IPS-NIHi7 (cell line): Measurements from ENCODE around the gene ATP6AP1.
A peak's percentile ranks its signal among the peaks of the same experiment; 100 is the strongest.

Source experiments
- DNase-seq: peaks from one replicate; pipeline ENCODE4 v3.0.0; 2012; ENCODE audit warnings: mixed read lengths; ENCODE audit errors: extremely low spot score

The ATP6AP1 gene

GRCh38 chrX:154448484-154448883 is 20.0 kb downstream of the ATP6AP1 start:
- DNase-seq, result no peak

- DNase-seq, result no peak
These were observed 21.1 kb downstream of the ATP6AP1 start for GRCh38 chrX:154449618-154450017.

- no peak for DNase-seq
These were observed 21.8 kb downstream of the ATP6AP1 start for GRCh38 chrX:154450312-154450711.

- no peak for DNase-seq
These were observed 24.3 kb downstream of the ATP6AP1 start for GRCh38 chrX:154452823-154453222.

- peak; percentile 81 for DNase-seq
These were observed 29.1 kb downstream of the ATP6AP1 start for GRCh38 chrX:154457491-154458115.

- peak; percentile 60 for DNase-seq
These were observed 29.9 kb downstream of the ATP6AP1 start, which contains the start of gene PLXNA3 for GRCh38 chrX:154458116-154458953. Gene PLXNA3, plus strand, starts transcription at chrX:154458281. Its CDS starts 1,903 bp downstream, at chrX:154460184.

GRCh38 chrX:154458954-154459778 is 30.7 kb downstream of the ATP6AP1 start:
- DNase-seq, result no peak

GRCh38 chrX:154459832-154460231 is 31.4 kb downstream of the ATP6AP1 start:
- no peak for DNase-seq

- no peak for DNase-seq
These were observed 31.8 kb downstream of the ATP6AP1 start for GRCh38 chrX:154460326-154460725.

GRCh38 chrX:154462396-154462795 is 33.9 kb downstream of the ATP6AP1 start:
- no peak for DNase-seq

GRCh38 chrX:154463611-154464220 is 35.2 kb downstream of the ATP6AP1 start:
- DNase-seq, result no peak

- no peak for DNase-seq
These were observed 36.4 kb downstream of the ATP6AP1 start for GRCh38 chrX:154464806-154465365.

- no peak for DNase-seq
These were observed 37.1 kb downstream of the ATP6AP1 start for GRCh38 chrX:154465601-154466000.

- no peak for DNase-seq
These were observed 37.6 kb downstream of the ATP6AP1 start for GRCh38 chrX:154466036-154466435.

- DNase-seq, result no peak
These were observed 38.4 kb downstream of the ATP6AP1 start for GRCh38 chrX:154466907-154467306.

- no peak for DNase-seq
These were observed 39.1 kb downstream of the ATP6AP1 start for GRCh38 chrX:154467556-154467955.

GRCh38 chrX:154468217-154468616 is 39.7 kb downstream of the ATP6AP1 start:
- no peak for DNase-seq

- DNase-seq, result no peak
These were observed 40.6 kb downstream of the ATP6AP1 start for GRCh38 chrX:154469114-154469513.

GRCh38 chrX:154469880-154470279 is 41.4 kb downstream of the ATP6AP1 start:
- no peak for DNase-seq

- no peak for DNase-seq
These were observed 42.0 kb downstream of the ATP6AP1 start for GRCh38 chrX:154470434-154470833.

- DNase-seq, result no peak
These were observed 42.6 kb downstream of the ATP6AP1 start for GRCh38 chrX:154470914-154471568.
